CD8-positive, alpha-beta memory T cell (primary cell): ENCODE measurements around the gene DDX49. TPM values are rescaled to one million over a fixed set of nuclear protein-coding genes. Genes with fewer than 3 reads are reported as not detected.

ENCODE experiments used
- CTCF ChIA-PET: fragments of 350-600 bp; sonication (Branson Sonifier 250); formaldehyde crosslinking; loops from one replicate; lab custom pipeline; 2021; ENCODE audit warnings: antibody characterized with exemption; lab: Charles Lee
- POLR2A ChIA-PET: fragments of 350-600 bp; sonication (Branson Sonifier 250); formaldehyde crosslinking; loops from one replicate; lab custom pipeline; 2021; ENCODE audit warnings: antibody characterized with exemption; lab: Charles Lee
- DNase-seq, 5 donors: peaks; one replicate each; pipeline versions ENCODE4 v3.0.0 to v3.0.0-alpha.2; 2020 to 2022; ENCODE audit warnings: mixed read lengths in 1 of 5
- H3K27ac ChIP-seq: one replicate; pipeline ENCODE4 v1.7.0; 2013; ENCODE audit warnings: low read depth, mild to moderate bottlenecking, low read length, moderate library complexity
- H3K27me3 ChIP-seq: 2 replicates; pipeline ENCODE4 v1.7.0; 2013; ENCODE audit warnings: low read length, mild to moderate bottlenecking; ENCODE audit not compliant: insufficient read depth, poor library complexity, severe bottlenecking
- H3K36me3 ChIP-seq: 2 replicates; pipeline ENCODE4 v1.7.0; 2013; ENCODE audit warnings: mild to moderate bottlenecking, low read length, moderate library complexity; ENCODE audit not compliant: insufficient read depth
- H3K4me1 ChIP-seq: 2 replicates; pipeline ENCODE4 v1.7.0; 2013; ENCODE audit warnings: mild to moderate bottlenecking, low read length, moderate library complexity; ENCODE audit not compliant: insufficient read depth
- H3K4me3 ChIP-seq: 2 replicates; pipeline ENCODE4 v1.7.0; 2013; ENCODE audit warnings: mild to moderate bottlenecking, low read length
- H3K9me3 ChIP-seq: 2 replicates; pipeline ENCODE4 v1.7.0; 2013; ENCODE audit warnings: mild to moderate bottlenecking, low read length
- H3K27ac Mint-ChIP-seq, 8 donors: one replicate each; pipeline ENCODE4 v1.8.0; 2020 to 2021; ENCODE audit warnings: mixed read lengths in 8 of 8, mild to moderate bottlenecking in 6 of 8, inconsistent platforms in 3 of 8, moderate library complexity in 3 of 8
- H3K27me3 Mint-ChIP-seq, 2 donors: one replicate each; pipeline ENCODE4 v1.8.0; 2020 to 2021; ENCODE audit warnings: mixed read lengths in 2 of 2, mild to moderate bottlenecking in 1 of 2, moderate library complexity in 1 of 2
- H3K36me3 Mint-ChIP-seq, 3 donors: one replicate each; pipeline ENCODE4 v1.8.0; 2020 to 2021; ENCODE audit warnings: mixed read lengths in 3 of 3, inconsistent platforms in 1 of 3, mild to moderate bottlenecking in 1 of 3
- H3K4me1 Mint-ChIP-seq, 3 donors: one replicate each; pipeline ENCODE4 v1.8.0; 2020 to 2021; ENCODE audit warnings: mixed read lengths in 3 of 3, inconsistent platforms in 1 of 3, mild to moderate bottlenecking in 1 of 3
- H3K4me3 Mint-ChIP-seq, 7 donors: one replicate each; pipeline ENCODE4 v1.8.0; 2020 to 2021; ENCODE audit warnings: mixed read lengths in 7 of 7, mild to moderate bottlenecking in 6 of 7, moderate library complexity in 4 of 7, inconsistent platforms in 2 of 7
- H3K9me3 Mint-ChIP-seq, 5 donors: one replicate each; pipeline ENCODE4 v1.8.0; 2020 to 2022; ENCODE audit warnings: mixed read lengths in 5 of 5, mild to moderate bottlenecking in 3 of 5, moderate library complexity in 2 of 5, inconsistent platforms in 1 of 5
- polyA plus RNA-seq: library from polyadenylated mRNA; unstranded; fragments of 300-500 nt; fragmentation: Illumina TruSeq; gene quantifications from one replicate; pipeline ENCODE4 v1.2.3, GENCODE V29; 2021
- total RNA-seq, 2 experiments: library from RNA; stranded (reverse); gene quantifications; one replicate each; pipeline ENCODE4 v1.2.3, GENCODE V29; 2021

DDX49 gene
- total and polyA plus RNA-seq, 3 experiments from 2014 or later = 28.5 to 95.1 (median 92.5) TPM

- H3K27ac ChIP-seq = no peak overlapping the region
- no peaks in the 10 kb centered on the region for H3K27me3 ChIP-seq
- CTCF ChIA-PET = no interaction called here
- Mint-ChIP-seq H3K27me3 (no peaks in the 10 kb centered on the region), H3K4me3 (peak overlapping the region in 2 of 7 donors; percentile 28 to 70), H3K36me3 (peaks cover 4 to 70% (median 8%) of the 10 kb centered on the region in 3 donors), H3K4me1 (peaks cover 28 to 34% (median 32%) of the 10 kb centered on the region in 3 donors), H3K27ac (peak overlapping the region in 1 of 8 donors; percentile 33), H3K9me3 (no peaks in the 10 kb centered on the region)
- peaks cover 25% of the 10 kb centered on the region for H3K4me1 ChIP-seq
- DNase-seq = no peak
- POLR2A ChIA-PET = no interaction called here
- H3K9me3 ChIP-seq = no peaks in the 10 kb centered on the region
- peaks cover 27% of the 10 kb centered on the region for H3K36me3 ChIP-seq
- no peak overlapping the region for H3K4me3 ChIP-seq
Measured at GRCh38 chr19:18922228-18922985, 2.9 kb downstream of the DDX49 start.

GRCh38 chr19:18924684-18925213, 5.2 kb downstream of the DDX49 start:
- peaks cover 27% of the 10 kb centered on the region for H3K36me3 ChIP-seq
- CTCF ChIA-PET = no interaction called here
- no peak overlapping the region for H3K27ac ChIP-seq
- H3K27me3 Mint-ChIP-seq = no peaks in the 10 kb centered on the region
- POLR2A ChIA-PET = no interaction called here
- DNase-seq = no peak
- H3K4me1 Mint-ChIP-seq = peaks cover 12 to 14% (median 13%) of the 10 kb centered on the region in 3 donors
- H3K4me3 Mint-ChIP-seq = peak overlapping the region in 1 of 7 donors; percentile 71
- H3K27ac Mint-ChIP-seq = peak overlapping the region in 3 of 8 donors; percentile 23 to 89 (median 87)
- no peaks in the 10 kb centered on the region for H3K9me3 ChIP-seq
- H3K27me3 ChIP-seq = no peaks in the 10 kb centered on the region
- no peaks in the 10 kb centered on the region for H3K9me3 Mint-ChIP-seq
- H3K4me3 ChIP-seq = no peak overlapping the region
- peaks cover 4 to 66% (median 8%) of the 10 kb centered on the region in 3 donors for H3K36me3 Mint-ChIP-seq
- H3K4me1 ChIP-seq = peaks cover 11% of the 10 kb centered on the region

- peaks cover 2 to 8% of the 10 kb centered on the region in 2 donors for H3K27me3 Mint-ChIP-seq
- H3K36me3 ChIP-seq = peaks cover 19% of the 10 kb centered on the region
- no peaks in the 10 kb centered on the region for H3K9me3 ChIP-seq
- no peak overlapping the region for H3K4me3 ChIP-seq
- no peak overlapping the region for H3K4me3 Mint-ChIP-seq
- no peaks in the 10 kb centered on the region for H3K9me3 Mint-ChIP-seq
- H3K4me1 ChIP-seq = peaks cover 4% of the 10 kb centered on the region
- DNase-seq = no peak
- H3K4me1 Mint-ChIP-seq = peaks cover 5 to 11% (median 9%) of the 10 kb centered on the region in 3 donors
- H3K27me3 ChIP-seq = no peaks in the 10 kb centered on the region
- POLR2A ChIA-PET = no interaction called here
- CTCF ChIA-PET = no interaction called here
- no peak overlapping the region for H3K27ac ChIP-seq
- H3K27ac Mint-ChIP-seq = no peak overlapping the region
- peaks cover 4 to 39% (median 5%) of the 10 kb centered on the region in 3 donors for H3K36me3 Mint-ChIP-seq
Measured at GRCh38 chr19:18928018-18928805, 8.7 kb downstream of the DDX49 start.

GRCh38 chr19:18929311-18929710, 9.8 kb downstream of the DDX49 start:
- no peak overlapping the region for H3K4me3 Mint-ChIP-seq
- POLR2A ChIA-PET = no interaction called here

GRCh38 chr19:18931316-18932162, 12.0 kb downstream of the DDX49 start:
- no peaks in the 10 kb centered on the region for H3K36me3 ChIP-seq
- Mint-ChIP-seq H3K27me3 (peaks cover 13 to 19% of the 10 kb centered on the region in 2 donors), H3K4me3 (peak overlapping the region in 1 of 7 donors; percentile 37), H3K36me3 (peaks cover 0 to 10% (median 3%) of the 10 kb centered on the region in 3 donors), H3K9me3 (no peaks in the 10 kb centered on the region), H3K27ac (no peak overlapping the region), H3K4me1 (peaks cover 5 to 11% (median 9%) of the 10 kb centered on the region in 3 donors)
- H3K27ac ChIP-seq = no peak overlapping the region
- H3K27me3 ChIP-seq = no peaks in the 10 kb centered on the region
- H3K4me1 ChIP-seq = peaks cover 4% of the 10 kb centered on the region
- no peak for DNase-seq
- H3K9me3 ChIP-seq = no peaks in the 10 kb centered on the region
- POLR2A ChIA-PET = no interaction called here
- no peak overlapping the region for H3K4me3 ChIP-seq
- CTCF ChIA-PET = interaction anchor here (0.8 kb wide), 1 partner anchor 12 kb away, joined by 3 read pairs; no protein-coding TSS in a partner anchor

More at GRCh38 chr19:18929311-18929710, 9.8 kb downstream of the DDX49 start:
- peaks cover 10% of the 10 kb centered on the region for H3K36me3 ChIP-seq
- no peak overlapping the region for H3K27ac Mint-ChIP-seq
- no peaks in the 10 kb centered on the region for H3K9me3 Mint-ChIP-seq
- H3K36me3 Mint-ChIP-seq = peaks cover 3 to 28% (median 3%) of the 10 kb centered on the region in 3 donors
- CTCF ChIA-PET = interaction anchor here (0.7 kb wide), 1 partner anchor 16 kb away, joined by 3 read pairs; no protein-coding TSS in a partner anchor
- no peak overlapping the region for H3K4me3 ChIP-seq
- peaks cover 7 to 17% of the 10 kb centered on the region in 2 donors for H3K27me3 Mint-ChIP-seq
- H3K4me1 Mint-ChIP-seq = peaks cover 5 to 11% (median 9%) of the 10 kb centered on the region in 3 donors
- peaks cover 4% of the 10 kb centered on the region for H3K4me1 ChIP-seq
- no peaks in the 10 kb centered on the region for H3K9me3 ChIP-seq
- DNase-seq = no peak
- no peak overlapping the region for H3K27ac ChIP-seq
- H3K27me3 ChIP-seq = no peaks in the 10 kb centered on the region

GRCh38 chr19:18932216-18932841, 12.8 kb downstream of the DDX49 start:
- Mint-ChIP-seq H3K9me3 (no peaks in the 10 kb centered on the region), H3K4me1 (peaks cover 5 to 11% (median 9%) of the 10 kb centered on the region in 3 donors), H3K27ac (peak overlapping the region in 2 of 8 donors; percentile 40 to 68), H3K27me3 (peaks cover 13 to 19% of the 10 kb centered on the region in 2 donors), H3K36me3 (peaks cover 0 to 5% (median 0%) of the 10 kb centered on the region in 3 donors), H3K4me3 (peak overlapping the region in 6 of 7 donors; percentile 61 to 81 (median 78))
- CTCF ChIA-PET = interaction anchor here (0.8 kb wide), 1 partner anchor 11 kb away, joined by 3 read pairs; no protein-coding TSS in a partner anchor
- Histone ChIP-seq H3K27me3 (no peaks in the 10 kb centered on the region), H3K27ac (no peak overlapping the region), H3K9me3 (no peaks in the 10 kb centered on the region), H3K36me3 (no peaks in the 10 kb centered on the region), H3K4me3 (peak overlapping the region; percentile 53), H3K4me1 (peaks cover 4% of the 10 kb centered on the region)
- DNase-seq = peak; percentile 61 to 81 (median 78)
- POLR2A ChIA-PET = no interaction called here

GRCh38 chr19:18933297-18933696, 13.8 kb downstream of the DDX49 start:
- H3K4me1 ChIP-seq = peaks cover 4% of the 10 kb centered on the region
- H3K27me3 Mint-ChIP-seq = peaks cover 16 to 22% of the 10 kb centered on the region in 2 donors
- no peaks in the 10 kb centered on the region for H3K9me3 ChIP-seq
- H3K36me3 Mint-ChIP-seq = no peaks in the 10 kb centered on the region
- no peak overlapping the region for H3K27ac ChIP-seq
- no peak for DNase-seq
- CTCF ChIA-PET = no interaction called here
- no peaks in the 10 kb centered on the region for H3K36me3 ChIP-seq
- POLR2A ChIA-PET = no interaction called here
- H3K4me3 Mint-ChIP-seq = peak overlapping the region in 2 of 7 donors; percentile 35 to 69
- no peaks in the 10 kb centered on the region for H3K27me3 ChIP-seq
- H3K9me3 Mint-ChIP-seq = no peaks in the 10 kb centered on the region
- H3K27ac Mint-ChIP-seq = no peak overlapping the region
- H3K4me3 ChIP-seq = no peak overlapping the region
- H3K4me1 Mint-ChIP-seq = peaks cover 5 to 11% (median 9%) of the 10 kb centered on the region in 3 donors
